Measurements from ENCODE around the gene LRRC3. TPM values are rescaled to one million over a fixed set of nuclear protein-coding genes. Genes with fewer than 3 reads are reported as not detected.

The LRRC3 gene
- total RNA-seq, 1 experiment from 2014 or later, result 4.6 TPM

- DNase-seq, result peak; percentile 51
- Histone ChIP-seq H3K4me3 (ENCODE audit: insufficient read depth, low read depth, low read length) (no peak overlapping the region), H3K36me3 (replicated peaks; ENCODE audit: control insufficient read depth, insufficient read depth, low read length) (peaks cover 6% of the 10 kb centered on the region), H3K27me3 (ENCODE audit: control insufficient read depth, insufficient read depth, low read length) (no peaks in the 10 kb centered on the region)
Observed at GRCh38 chr21:44507673-44508425, 52.5 kb downstream of the LRRC3 start.

GRCh38 chr21:44508426-44508710 is 53.1 kb downstream of the LRRC3 start:
- peak; percentile 48 for DNase-seq
- no peaks in the 10 kb centered on the region for H3K27me3 ChIP-seq (ENCODE audit: control insufficient read depth, insufficient read depth, low read length)

GRCh38 chr21:44508711-44509445 is 53.6 kb downstream of the LRRC3 start:
- Histone ChIP-seq H3K36me3 (replicated peaks; ENCODE audit: control insufficient read depth, insufficient read depth, low read length) (peaks cover 6% of the 10 kb centered on the region), H3K4me3 (ENCODE audit: insufficient read depth, low read depth, low read length) (no peak overlapping the region), H3K27me3 (ENCODE audit: control insufficient read depth, insufficient read depth, low read length) (no peaks in the 10 kb centered on the region)
- peak; percentile 32 for DNase-seq

More at GRCh38 chr21:44508426-44508710, 53.1 kb downstream of the LRRC3 start:
- no peak overlapping the region for H3K4me3 ChIP-seq (ENCODE audit: insufficient read depth, low read depth, low read length)
- H3K36me3 ChIP-seq (replicated peaks; ENCODE audit: control insufficient read depth, insufficient read depth, low read length), result peaks cover 6% of the 10 kb centered on the region

DNA sequence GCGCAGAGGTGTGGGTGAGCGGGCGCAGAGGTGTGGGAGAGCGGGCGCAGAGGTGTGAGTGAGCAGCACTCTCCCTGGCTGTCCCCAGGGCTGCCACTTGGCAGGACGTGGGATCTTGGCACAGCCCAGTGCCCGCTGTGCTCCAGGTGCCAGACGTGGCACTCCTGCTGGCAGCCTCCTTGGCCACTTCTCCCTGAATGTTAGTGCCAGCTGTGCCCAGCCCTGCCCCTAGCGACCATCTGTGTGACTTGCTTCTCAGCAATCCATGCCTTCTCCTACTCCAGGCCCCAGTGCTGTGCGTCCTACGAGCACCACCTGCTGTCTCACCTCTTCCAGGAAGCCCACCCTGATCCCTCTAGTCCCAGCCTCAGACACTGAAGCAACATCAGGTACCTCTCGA is 54.2 kb downstream of the LRRC3 start:
- Histone ChIP-seq H3K4me3 (ENCODE audit: insufficient read depth, low read depth, low read length) (no peak overlapping the region), H3K36me3 (replicated peaks; ENCODE audit: control insufficient read depth, insufficient read depth, low read length) (peaks cover 6% of the 10 kb centered on the region), H3K27me3 (ENCODE audit: control insufficient read depth, insufficient read depth, low read length) (no peaks in the 10 kb centered on the region)
- DNase-seq, result peak; percentile 59

GRCh38 chr21:44510109-44510507 is 54.8 kb downstream of the LRRC3 start:
- H3K27me3 ChIP-seq (ENCODE audit: control insufficient read depth, insufficient read depth, low read length), result no peaks in the 10 kb centered on the region
- no peak for DNase-seq
- H3K36me3 ChIP-seq (replicated peaks; ENCODE audit: control insufficient read depth, insufficient read depth, low read length), result peaks cover 6% of the 10 kb centered on the region
- no peak overlapping the region for H3K4me3 ChIP-seq (ENCODE audit: insufficient read depth, low read depth, low read length)

- H3K4me3 ChIP-seq (ENCODE audit: insufficient read depth, low read depth, low read length), result peak overlapping the region; percentile 16; the same call in 1 of the 2 replicates
- peak; percentile 97 for DNase-seq
- peaks cover 6% of the 10 kb centered on the region for H3K36me3 ChIP-seq (replicated peaks; ENCODE audit: control insufficient read depth, insufficient read depth, low read length)
- H3K27me3 ChIP-seq (ENCODE audit: control insufficient read depth, insufficient read depth, low read length), result no peaks in the 10 kb centered on the region
Observed at GRCh38 chr21:44510508-44511218, 55.4 kb downstream of the LRRC3 start.

GRCh38 chr21:44511219-44511937 is 56.1 kb downstream of the LRRC3 start:
- no peak overlapping the region for H3K4me3 ChIP-seq (ENCODE audit: insufficient read depth, low read depth, low read length)
- peak; percentile 40 for DNase-seq
- H3K36me3 ChIP-seq (replicated peaks; ENCODE audit: control insufficient read depth, insufficient read depth, low read length), result peaks cover 6% of the 10 kb centered on the region
- H3K27me3 ChIP-seq (ENCODE audit: control insufficient read depth, insufficient read depth, low read length), result no peaks in the 10 kb centered on the region

Other genes with a start within 250 kb of the LRRC3 start
- 0.96 and 1.6 TPM in 2 replicates for gene ICOSLG, start 214.6 kb upstream of the LRRC3 start, total RNA-seq (2014; rRNA removed; shearing (Covaris generic))
- gene DNMT3L, start 193.6 kb upstream of the LRRC3 start, total RNA-seq (2014; rRNA removed; shearing (Covaris generic)), result 2.9 and 8.2 TPM in 2 replicates
- gene AIRE, start 169.6 kb upstream of the LRRC3 start, total RNA-seq (2014; rRNA removed; shearing (Covaris generic)), result 0.07 and 0.31 TPM in 2 replicates
- gene PFKL, start 155.5 kb upstream of the LRRC3 start, total RNA-seq (2014; rRNA removed; shearing (Covaris generic)), result 149 and 158 TPM in 2 replicates
- 17.2 and 20.3 TPM in 2 replicates for gene CFAP410, start 116.1 kb upstream of the LRRC3 start, total RNA-seq (2014; rRNA removed; shearing (Covaris generic))
- gene TRPM2, start 101.9 kb upstream of the LRRC3 start, total RNA-seq (2014; rRNA removed; shearing (Covaris generic)), result 0.42 and 0.48 TPM in 2 replicates
- not detected in 2 replicates for gene KRTAP10-1, start 84.7 kb downstream of the LRRC3 start, total RNA-seq (2014; rRNA removed; shearing (Covaris generic))
- not detected in 2 replicates for gene KRTAP10-2, start 96.0 kb downstream of the LRRC3 start, total RNA-seq (2014; rRNA removed; shearing (Covaris generic))
- not detected in 2 replicates for gene KRTAP10-3, start 103.3 kb downstream of the LRRC3 start, total RNA-seq (2014; rRNA removed; shearing (Covaris generic))
- not detected in 2 replicates for gene KRTAP10-4, start 118.2 kb downstream of the LRRC3 start, total RNA-seq (2014; rRNA removed; shearing (Covaris generic))
- gene KRTAP10-5, start 125.1 kb downstream of the LRRC3 start, total RNA-seq (2014; rRNA removed; shearing (Covaris generic)), result not detected in 2 replicates
- gene KRTAP10-6, start 137.0 kb downstream of the LRRC3 start, total RNA-seq (2014; rRNA removed; shearing (Covaris generic)), result not detected in 2 replicates
- gene KRTAP10-7, start 145.1 kb downstream of the LRRC3 start, total RNA-seq (2014; rRNA removed; shearing (Covaris generic)), result not detected in 2 replicates
- not detected in 2 replicates for gene KRTAP10-8, start 156.6 kb downstream of the LRRC3 start, total RNA-seq (2014; rRNA removed; shearing (Covaris generic))
- not detected in 2 replicates for gene KRTAP10-9, start 171.6 kb downstream of the LRRC3 start, total RNA-seq (2014; rRNA removed; shearing (Covaris generic))
- gene KRTAP10-10, start 181.8 kb downstream of the LRRC3 start, total RNA-seq (2014; rRNA removed; shearing (Covaris generic)), result not detected in 2 replicates
- not detected in 2 replicates for gene KRTAP10-11, start 190.9 kb downstream of the LRRC3 start, total RNA-seq (2014; rRNA removed; shearing (Covaris generic))
- gene KRTAP12-4, start 199.1 kb downstream of the LRRC3 start, total RNA-seq (2014; rRNA removed; shearing (Covaris generic)), result not detected in 2 replicates
- not detected in 2 replicates for gene KRTAP12-3, start 202.4 kb downstream of the LRRC3 start, total RNA-seq (2014; rRNA removed; shearing (Covaris generic))
- not detected in 2 replicates for gene KRTAP12-2, start 211.4 kb downstream of the LRRC3 start, total RNA-seq (2014; rRNA removed; shearing (Covaris generic))
- 0.17 TPM in 1 of 2 replicates, not detected in the other for gene KRTAP12-1, start 226.7 kb downstream of the LRRC3 start, total RNA-seq (2014; rRNA removed; shearing (Covaris generic))
- not detected in 2 replicates for gene KRTAP10-12, start 241.7 kb downstream of the LRRC3 start, total RNA-seq (2014; rRNA removed; shearing (Covaris generic))